ENCODE results near the gene ADAM17. TPM values are rescaled to one million over a fixed set of nuclear protein-coding genes. Genes with fewer than 3 reads are reported as not detected.
A peak's percentile ranks its signal among the peaks of the same experiment; 100 is the strongest.

The ADAM17 gene
- total and polyA plus RNA-seq, 2 of the 13 experiments (the other 11 are each of a cell fraction or from before 2014, with no cell fraction given): 6.5 to 33.4 TPM

DNA sequence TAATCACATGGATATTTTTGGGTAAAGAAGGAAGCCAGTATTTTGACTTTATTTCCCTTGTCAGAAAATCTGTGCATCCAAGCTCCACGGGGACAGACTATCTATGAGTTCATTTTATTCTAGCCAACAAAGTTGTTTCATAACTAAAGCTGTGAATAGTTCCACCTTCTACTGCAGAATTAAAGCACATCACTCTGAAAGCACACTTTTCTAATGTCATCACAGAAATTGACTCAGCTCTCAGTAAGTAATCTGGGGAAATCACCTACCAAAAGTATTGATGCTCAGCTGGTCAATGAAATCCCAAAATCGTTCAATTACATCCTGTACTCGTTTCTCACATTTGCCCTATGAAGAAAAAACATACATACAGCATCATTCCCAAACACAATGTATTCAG lies 62.2 kb downstream of the ADAM17 start:
- BruUV-seq (replicated peaks): no TSS peak
- ChIA-PET CTCF (ENCODE audit: low intra/inter-chr PET ratio, low total read pairs) (no interaction called here), POLR2A (no interaction called here)
- H3K9me3 ChIP-seq (ENCODE audit: low read length): no peaks in the 10 kb centered on the region
- intact Hi-C loops (cut with micrococcal nuclease; ENCODE audit: unreplicated experiment): loop anchor here (5.0 kb wide), 1 partner anchor 44 kb away; no protein-coding TSS in a partner anchor
- no peak overlapping the region for H3K4me2 ChIP-seq (ENCODE audit: low read depth, low read length)
- H3K36me3 ChIP-seq (replicated peaks in 1 of 2; ENCODE audit: control insufficient read depth in 1 of 2, insufficient read depth in 2 of 2, low read length in 2 of 2): peaks cover 36 to 83% of the 10 kb centered on the region in 2 experiments
- H3K27me3 ChIP-seq (ENCODE audit: control insufficient read depth in 1 of 2, insufficient read depth in 2 of 2, low read length in 2 of 2): no peaks in the 10 kb centered on the region
- no peak overlapping the region for H3K27ac ChIP-seq (ENCODE audit: extremely low read length, insufficient read depth, low read length)
- 83% methylated on average over 3 of the region's 3 CpGs for WGBS (ENCODE audit: low lambda C conversion rate)
- no peak for TF ChIP-seq ZKSCAN5 (CRISPR knock-in tag; IDR thresholded peaks at IDR 0.05)
- no peak for TF ChIP-seq ETV6 (CRISPR knock-in tag; conservative IDR thresholded peaks at IDR 0.05)
- no peak for TF ChIP-seq ZNF292 (CRISPR knock-in tag; IDR thresholded peaks at IDR 0.05; ENCODE audit: borderline replicate concordance, low read depth)
- TF ChIP-seq ZNF260 (CRISPR knock-in tag; IDR thresholded peaks at IDR 0.05; ENCODE audit: borderline replicate concordance, low read depth): no peak
- TF ChIP-seq ZNF451 (CRISPR knock-in tag; IDR thresholded peaks at IDR 0.05): no peak
- no peak for TF ChIP-seq MED1 (CRISPR knock-in tag; IDR thresholded peaks at IDR 0.05)
- TF ChIP-seq CAMTA2 (CRISPR knock-in tag; IDR thresholded peaks at IDR 0.05; ENCODE audit: borderline replicate concordance): no peak
- no peak for TF ChIP-seq HMG20B (CRISPR knock-in tag; conservative IDR thresholded peaks at IDR 0.05)
- no peak for TF ChIP-seq ZBTB20 (CRISPR knock-in tag; IDR thresholded peaks at IDR 0.05; ENCODE audit: borderline replicate concordance, low read depth)
- no peak for TF ChIP-seq RFX3 (CRISPR knock-in tag; IDR thresholded peaks at IDR 0.05)
- TF ChIP-seq, protein P1, sequence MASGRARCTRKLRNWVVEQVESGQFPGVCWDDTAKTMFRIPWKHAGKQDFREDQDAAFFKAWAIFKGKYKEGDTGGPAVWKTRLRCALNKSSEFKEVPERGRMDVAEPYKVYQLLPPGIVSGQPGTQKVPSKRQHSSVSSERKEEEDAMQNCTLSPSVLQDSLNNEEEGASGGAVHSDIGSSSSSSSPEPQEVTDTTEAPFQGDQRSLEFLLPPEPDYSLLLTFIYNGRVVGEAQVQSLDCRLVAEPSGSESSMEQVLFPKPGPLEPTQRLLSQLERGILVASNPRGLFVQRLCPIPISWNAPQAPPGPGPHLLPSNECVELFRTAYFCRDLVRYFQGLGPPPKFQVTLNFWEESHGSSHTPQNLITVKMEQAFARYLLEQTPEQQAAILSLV (CRISPR knock-in tag; IDR thresholded peaks at IDR 0.05; ENCODE audit: borderline replicate concordance): no peak
- TF ChIP-seq, protein P2, sequence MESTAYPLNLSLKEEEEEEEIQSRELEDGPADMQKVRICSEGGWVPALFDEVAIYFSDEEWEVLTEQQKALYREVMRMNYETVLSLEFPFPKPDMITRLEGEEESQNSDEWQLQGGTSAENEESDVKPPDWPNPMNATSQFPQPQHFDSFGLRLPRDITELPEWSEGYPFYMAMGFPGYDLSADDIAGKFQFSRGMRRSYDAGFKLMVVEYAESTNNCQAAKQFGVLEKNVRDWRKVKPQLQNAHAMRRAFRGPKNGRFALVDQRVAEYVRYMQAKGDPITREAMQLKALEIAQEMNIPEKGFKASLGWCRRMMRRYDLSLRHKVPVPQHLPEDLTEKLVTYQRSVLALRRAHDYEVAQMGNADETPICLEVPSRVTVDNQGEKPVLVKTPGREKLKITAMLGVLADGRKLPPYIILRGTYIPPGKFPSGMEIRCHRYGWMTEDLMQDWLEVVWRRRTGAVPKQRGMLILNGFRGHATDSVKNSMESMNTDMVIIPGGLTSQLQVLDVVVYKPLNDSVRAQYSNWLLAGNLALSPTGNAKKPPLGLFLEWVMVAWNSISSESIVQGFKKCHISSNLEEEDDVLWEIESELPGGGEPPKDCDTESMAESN (CRISPR knock-in tag; conservative IDR thresholded peaks at IDR 0.05): no peak
- no peak for TF ChIP-seq ATF7-NPFF (CRISPR knock-in tag; IDR thresholded peaks at IDR 0.05; ENCODE audit: low read depth)
- TF ChIP-seq, protein P3, sequence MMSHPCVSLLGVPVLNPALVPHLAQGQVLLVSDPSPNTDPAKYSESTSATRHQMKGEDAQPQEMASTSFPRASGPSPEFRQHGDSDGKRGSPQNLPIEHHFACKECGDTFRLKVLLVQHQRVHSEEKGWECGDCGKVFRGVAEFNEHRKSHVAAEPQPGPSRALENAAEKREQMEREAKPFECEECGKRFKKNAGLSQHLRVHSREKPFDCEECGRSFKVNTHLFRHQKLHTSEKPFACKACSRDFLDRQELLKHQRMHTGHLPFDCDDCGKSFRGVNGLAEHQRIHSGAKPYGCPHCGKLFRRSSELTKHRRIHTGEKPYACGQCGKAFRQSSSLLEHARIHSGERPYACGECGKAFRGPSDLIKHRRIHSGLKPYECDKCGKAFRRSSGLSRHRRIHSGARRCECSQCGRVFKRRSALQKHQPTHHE (CRISPR knock-in tag; IDR thresholded peaks at IDR 0.05; ENCODE audit: borderline replicate concordance): no peak
- no peak for TF ChIP-seq ARHGAP35 (CRISPR knock-in tag; IDR thresholded peaks at IDR 0.05; ENCODE audit: borderline replicate concordance)
- TF ChIP-seq, protein P4, sequence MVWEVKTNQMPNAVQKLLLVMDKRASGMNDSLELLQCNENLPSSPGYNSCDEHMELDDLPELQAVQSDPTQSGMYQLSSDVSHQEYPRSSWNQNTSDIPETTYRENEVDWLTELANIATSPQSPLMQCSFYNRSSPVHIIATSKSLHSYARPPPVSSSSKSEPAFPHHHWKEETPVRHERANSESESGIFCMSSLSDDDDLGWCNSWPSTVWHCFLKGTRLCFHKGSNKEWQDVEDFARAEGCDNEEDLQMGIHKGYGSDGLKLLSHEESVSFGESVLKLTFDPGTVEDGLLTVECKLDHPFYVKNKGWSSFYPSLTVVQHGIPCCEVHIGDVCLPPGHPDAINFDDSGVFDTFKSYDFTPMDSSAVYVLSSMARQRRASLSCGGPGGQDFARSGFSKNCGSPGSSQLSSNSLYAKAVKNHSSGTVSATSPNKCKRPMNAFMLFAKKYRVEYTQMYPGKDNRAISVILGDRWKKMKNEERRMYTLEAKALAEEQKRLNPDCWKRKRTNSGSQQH (CRISPR knock-in tag; IDR thresholded peaks at IDR 0.05; ENCODE audit: low read depth): no peak
- in situ Hi-C loops (cut with HindIII; ENCODE audit: extremely low pct_ligation_motif_present, low pct_unique_long_range_greater_than_20kb): no loop called here
- ATAC-seq (no peak), FAIRE-seq (peak; percentile 63), DNase-seq (ENCODE audit: low spot score) (no peak)
- H3K4me1 ChIP-seq (ENCODE audit: insufficient read depth, low read length): peaks cover 21% of the 10 kb centered on the region
- H3K9ac ChIP-seq (ENCODE audit: insufficient read depth, low read depth, low read length): no peak overlapping the region
- no peak overlapping the region for H3K4me3 ChIP-seq (replicated peaks in 1 of 3; ENCODE audit: insufficient read depth in 1 of 3, low read depth in 2 of 3, low read length in 3 of 3)
- no peaks in the 10 kb centered on the region for H3K79me2 ChIP-seq (ENCODE audit: insufficient read depth, low read length)
- no peaks in the 10 kb centered on the region for H4K20me1 ChIP-seq (ENCODE audit: insufficient read depth, low read length)
- H2AFZ ChIP-seq (ENCODE audit: low read length): no peak overlapping the region
